ENCODE measurements around the gene FKBP14.

The FKBP14 gene

DNA sequence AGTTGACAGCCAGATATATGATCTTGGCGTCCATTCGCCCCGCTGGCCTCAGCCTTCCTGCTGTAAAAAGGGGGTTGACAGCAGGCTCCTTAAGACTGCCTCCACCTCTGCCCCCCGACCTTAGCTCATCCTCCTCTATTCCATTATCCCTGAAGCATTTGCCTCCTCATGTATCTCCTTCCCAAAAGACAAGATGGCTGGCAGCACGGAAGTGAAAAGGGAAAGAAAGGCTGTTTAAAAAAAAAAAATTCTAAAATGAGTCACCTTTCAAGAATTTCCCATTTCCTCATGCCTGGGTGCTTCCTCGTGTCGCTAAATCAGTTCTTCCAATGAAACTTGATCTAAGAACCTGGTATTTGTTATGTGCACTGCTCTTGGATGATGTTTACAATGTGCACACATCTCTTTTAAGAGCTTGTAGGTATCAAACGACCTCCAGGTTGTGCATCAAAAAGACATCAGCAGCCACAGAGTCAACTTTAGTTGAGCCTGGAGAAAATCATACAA is 38.6 kb downstream of the FKBP14 start:
- 0 out of 2 replicates have a peak, but pooled peaks cover 4% of the 10 kb centered on the region for H3K27me3 ChIP-seq (ENCODE audit: low read length)
- H3K4me3 ChIP-seq (ENCODE audit: insufficient read depth, low read length, poor library complexity, severe bottlenecking), result no peak overlapping the region
- no peak overlapping the region for H3K4me2 ChIP-seq (ENCODE audit: low read depth, low read length, poor library complexity, severe bottlenecking)
- H2AFZ ChIP-seq (ENCODE audit: low read depth, low read length, severe bottlenecking), result no peak overlapping the region
- H4K20me1 ChIP-seq (ENCODE audit: low read depth, low read length), result no peaks in the 10 kb centered on the region
- no peaks in the 10 kb centered on the region for H3F3A ChIP-seq (ENCODE audit: insufficient read depth)
- no peak overlapping the region for H3K9ac ChIP-seq (ENCODE audit: low read length)
- no peaks in the 10 kb centered on the region for H3K9me2 ChIP-seq (replicated peaks; ENCODE audit: insufficient read depth, low read length)
- H3K27ac ChIP-seq (ENCODE audit: low read depth, low read length), result no peak overlapping the region
- TF ChIP-seq, protein P1, sequence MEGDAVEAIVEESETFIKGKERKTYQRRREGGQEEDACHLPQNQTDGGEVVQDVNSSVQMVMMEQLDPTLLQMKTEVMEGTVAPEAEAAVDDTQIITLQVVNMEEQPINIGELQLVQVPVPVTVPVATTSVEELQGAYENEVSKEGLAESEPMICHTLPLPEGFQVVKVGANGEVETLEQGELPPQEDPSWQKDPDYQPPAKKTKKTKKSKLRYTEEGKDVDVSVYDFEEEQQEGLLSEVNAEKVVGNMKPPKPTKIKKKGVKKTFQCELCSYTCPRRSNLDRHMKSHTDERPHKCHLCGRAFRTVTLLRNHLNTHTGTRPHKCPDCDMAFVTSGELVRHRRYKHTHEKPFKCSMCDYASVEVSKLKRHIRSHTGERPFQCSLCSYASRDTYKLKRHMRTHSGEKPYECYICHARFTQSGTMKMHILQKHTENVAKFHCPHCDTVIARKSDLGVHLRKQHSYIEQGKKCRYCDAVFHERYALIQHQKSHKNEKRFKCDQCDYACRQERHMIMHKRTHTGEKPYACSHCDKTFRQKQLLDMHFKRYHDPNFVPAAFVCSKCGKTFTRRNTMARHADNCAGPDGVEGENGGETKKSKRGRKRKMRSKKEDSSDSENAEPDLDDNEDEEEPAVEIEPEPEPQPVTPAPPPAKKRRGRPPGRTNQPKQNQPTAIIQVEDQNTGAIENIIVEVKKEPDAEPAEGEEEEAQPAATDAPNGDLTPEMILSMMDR (IDR thresholded peaks at IDR 0.05; ENCODE audit: insufficient read depth, low read length, poor library complexity, severe bottlenecking), result no peak
- no peak for TF ChIP-seq EZH2phosphoT487 (conservative IDR thresholded peaks at IDR 0.05; ENCODE audit: low read length)
- H3K36me3 ChIP-seq (ENCODE audit: low read length), result no peaks in the 10 kb centered on the region
- no peaks in the 10 kb centered on the region for H3K9me3 ChIP-seq (ENCODE audit: insufficient read depth, low read length)
- no peaks in the 10 kb centered on the region for H3K79me2 ChIP-seq (ENCODE audit: insufficient read depth, low read length)

DNA sequence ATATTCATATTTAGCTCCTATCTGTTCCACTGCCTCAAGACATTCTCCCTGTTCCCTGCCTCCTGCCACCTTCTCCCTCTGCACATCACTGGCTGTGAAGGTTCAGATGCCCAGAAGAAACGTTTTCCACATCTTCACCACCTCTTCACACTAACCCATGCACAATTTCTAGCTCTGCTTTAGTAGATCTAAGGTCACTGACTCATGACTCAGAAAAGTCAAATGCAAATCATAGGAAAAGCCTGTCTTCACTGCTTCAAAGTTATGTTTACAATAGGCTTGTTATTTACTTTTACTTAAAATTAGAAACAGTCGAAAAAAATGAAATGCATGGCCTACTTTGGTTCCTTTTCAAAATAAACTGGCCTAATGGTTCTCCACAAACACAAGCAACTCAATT is 39.4 kb downstream of the FKBP14 start:
- TF ChIP-seq EZH2phosphoT487 (conservative IDR thresholded peaks at IDR 0.05; ENCODE audit: low read length), result no peak
- TF ChIP-seq, protein P1 (IDR thresholded peaks at IDR 0.05; ENCODE audit: insufficient read depth, low read length, poor library complexity, severe bottlenecking), result no peak
- Histone ChIP-seq H3K4me3 (ENCODE audit: insufficient read depth, low read length, poor library complexity, severe bottlenecking) (no peak overlapping the region), H4K20me1 (ENCODE audit: low read depth, low read length) (no peaks in the 10 kb centered on the region), H3K27me3 (ENCODE audit: low read length) (0 out of 2 replicates have a peak, but pooled peaks cover 4% of the 10 kb centered on the region), H3K36me3 (ENCODE audit: low read length) (no peaks in the 10 kb centered on the region), H3K9ac (ENCODE audit: low read length) (no peak overlapping the region), H3K27ac (ENCODE audit: low read depth, low read length) (no peak overlapping the region), H3K9me2 (replicated peaks; ENCODE audit: insufficient read depth, low read length) (no peaks in the 10 kb centered on the region), H2AFZ (ENCODE audit: low read depth, low read length, severe bottlenecking) (no peak overlapping the region), H3K9me3 (ENCODE audit: insufficient read depth, low read length) (no peaks in the 10 kb centered on the region), H3K79me2 (ENCODE audit: insufficient read depth, low read length) (no peaks in the 10 kb centered on the region), H3K4me2 (ENCODE audit: low read depth, low read length, poor library complexity, severe bottlenecking) (no peak overlapping the region), H3F3A (ENCODE audit: insufficient read depth) (no peaks in the 10 kb centered on the region)

DNA sequence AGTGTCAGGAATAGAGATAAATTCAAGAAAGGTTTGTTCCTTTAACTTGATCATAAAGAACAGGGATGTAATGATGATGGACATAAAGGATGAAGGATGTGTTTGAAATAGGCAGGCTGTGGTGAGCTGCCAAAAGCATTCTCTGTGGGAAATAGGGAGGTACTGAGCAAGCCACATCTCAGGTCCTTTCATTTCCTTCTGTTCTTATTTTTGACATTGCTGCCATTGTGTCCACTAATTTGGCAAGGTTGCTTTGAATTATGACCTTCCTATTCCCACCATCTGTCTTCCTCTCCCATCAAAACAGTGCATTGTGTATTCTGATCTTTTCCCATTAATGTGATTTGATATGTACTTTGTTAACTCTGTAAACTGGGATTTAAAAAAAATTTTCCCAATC is 46.4 kb downstream of the FKBP14 start:
- Histone ChIP-seq H3K36me3 (ENCODE audit: low read length) (no peaks in the 10 kb centered on the region), H3K4me2 (ENCODE audit: low read depth, low read length, poor library complexity, severe bottlenecking) (no peak overlapping the region), H2AFZ (ENCODE audit: low read depth, low read length, severe bottlenecking) (no peak overlapping the region), H3K79me2 (ENCODE audit: insufficient read depth, low read length) (no peaks in the 10 kb centered on the region), H3K9ac (ENCODE audit: low read length) (no peak overlapping the region), H4K20me1 (ENCODE audit: low read depth, low read length) (no peaks in the 10 kb centered on the region), H3K9me3 (ENCODE audit: insufficient read depth, low read length) (no peaks in the 10 kb centered on the region), H3K27ac (ENCODE audit: low read depth, low read length) (no peak overlapping the region), H3K9me2 (replicated peaks; ENCODE audit: insufficient read depth, low read length) (no peaks in the 10 kb centered on the region), H3K4me3 (ENCODE audit: insufficient read depth, low read length, poor library complexity, severe bottlenecking) (no peak overlapping the region), H3K27me3 (ENCODE audit: low read length) (no peaks in the 10 kb centered on the region), H3F3A (ENCODE audit: insufficient read depth) (no peaks in the 10 kb centered on the region)
- TF ChIP-seq EZH2phosphoT487 (conservative IDR thresholded peaks at IDR 0.05; ENCODE audit: low read length), result no peak
- TF ChIP-seq, protein P1 (IDR thresholded peaks at IDR 0.05; ENCODE audit: insufficient read depth, low read length, poor library complexity, severe bottlenecking), result no peak

Measured in SU-DHL-6 (cell line).